Fibroblast of the aortic adventitia (primary cell): ENCODE data around the gene CFAP107. TPM values are rescaled to one million over a fixed set of nuclear protein-coding genes. Genes with fewer than 3 reads are reported as not detected.
"Not testable (repeated sequence)": the region's sequence is repeated elsewhere in the genome, so short reads cannot be mapped to it uniquely, and the experiment has no call there.

Source experiments
- DNase-seq: peaks from one replicate; pipeline ENCODE4 v3.0.0-alpha.2; 2010; ENCODE audit warnings: low read depth
- H3K4me3 ChIP-seq: 2 replicates; pipeline ENCODE4 v1.5.1; 2011; ENCODE audit warnings: low read depth, mild to moderate bottlenecking, control low read depth, low read length, moderate library complexity
- CTCF ChIP-seq: IDR thresholded peaks from 2 replicates; pipeline ENCODE4 v1.5.1; 2011; ENCODE audit warnings: mild to moderate bottlenecking, low read length, control low read depth, inconsistent platforms; ENCODE audit not compliant: insufficient read depth
- total RNA-seq: library from RNA; depleted of rRNA; stranded (reverse); fragments of >200 nt; gene quantifications from 2 replicates; pipeline ENCODE4 v1.2.3, GENCODE V29; 2012; ENCODE audit warnings: low replicate concordance

Gene CFAP107
- total RNA-seq, 1 donor: not detected

GRCh38 chr1:12774801-12775345 is 28.9 kb downstream of the CFAP107 start:
- TF ChIP-seq CTCF: no peak
- DNase-seq: no peak
- H3K4me3 ChIP-seq: no peak overlapping the region

- H3K4me3 ChIP-seq: no peak overlapping the region
- no peak for TF ChIP-seq CTCF
- DNase-seq: no peak
Measured at GRCh38 chr1:12775443-12775842, 29.4 kb downstream of the CFAP107 start.

- no peak for TF ChIP-seq CTCF
- no peak for DNase-seq
Measured at GRCh38 chr1:12776801-12777557, 31.0 kb downstream of the CFAP107 start.

GRCh38 chr1:12778061-12778460 is 32.1 kb downstream of the CFAP107 start:
- no peak for TF ChIP-seq CTCF
- no peak for DNase-seq
- no peak overlapping the region for H3K4me3 ChIP-seq

More at GRCh38 chr1:12776801-12777557, 31.0 kb downstream of the CFAP107 start:
- no peak overlapping the region for H3K4me3 ChIP-seq

GRCh38 chr1:12778907-12779306 is 32.9 kb downstream of the CFAP107 start:
- no peak for DNase-seq
- no peak for TF ChIP-seq CTCF
- H3K4me3 ChIP-seq: no peak overlapping the region

- not testable (repeated sequence) for DNase-seq, H3K4me3 ChIP-seq
Measured at GRCh38 chr1:12781488-12781887, 35.5 kb downstream of the CFAP107 start.

GRCh38 chr1:12783783-12784182 is 37.8 kb downstream of the CFAP107 start:
- H3K4me3 ChIP-seq: not testable (repeated sequence)
- TF ChIP-seq CTCF: peak; percentile 5
- peak; percentile 14 for DNase-seq

GRCh38 chr1:12784729-12785128 is 38.7 kb downstream of the CFAP107 start:
- DNase-seq, H3K4me3 ChIP-seq: not testable (repeated sequence)

- H3K4me3 ChIP-seq, DNase-seq: not testable (repeated sequence)
Measured at GRCh38 chr1:12791097-12791496, 45.1 kb downstream of the CFAP107 start, which contains the start of gene PRAMEF1. Gene PRAMEF1 (plus strand): TSS chr1:12791397. CDS start chr1:12793228, 1,831 bp downstream.
